NCI-H82 treated with DMSO at 0.1 percent for 48 hours (cell line): ENCODE measurements around the gene LPCAT1.

ENCODE experiments used
- DNase-seq: peaks from one replicate; lab custom pipeline; 2025; ENCODE audit not compliant: unreplicated experiment; lab: John Stamatoyannopoulos, UW

Gene LPCAT1

GRCh38 chr5:1412163-1412562, 111.6 kb downstream of the LPCAT1 start:
- DNase-seq, result no peak
